MM.1S (cell line): ENCODE measurements around the gene VPS54.

Source experiments
- DNase-seq: peaks from one replicate; pipeline ENCODE4 v3.0.0-alpha.2; 2015
- H2AFZ ChIP-seq: fragments of 300-600 bp; sonication (generic); 2 replicates; pipeline ENCODE4 v1.6.0; 2016; ENCODE audit warnings: antibody characterized with exemption, low read length
- H3F3A ChIP-seq: fragments of 300-600 bp; sonication (generic); 2 replicates; pipeline ENCODE4 v1.6.1; 2016; ENCODE audit warnings: mild to moderate bottlenecking, antibody characterized with exemption, low read length, moderate library complexity, mixed read lengths; ENCODE audit not compliant: insufficient read depth
- H3K27ac ChIP-seq: fragments of 300-600 bp; sonication (generic); 2 replicates; pipeline ENCODE4 v1.5.1; 2016; ENCODE audit warnings: mild to moderate bottlenecking, low read length
- H3K27me3 ChIP-seq: fragments of 300-600 bp; sonication (generic); replicated peaks from 2 replicates; pipeline ENCODE4 v1.6.0; 2016; ENCODE audit warnings: low read length; ENCODE audit not compliant: insufficient read depth
- H3K36me3 ChIP-seq: fragments of 300-600 bp; sonication (generic); replicated peaks from 2 replicates; pipeline ENCODE4 v1.6.1; 2016; ENCODE audit warnings: mild to moderate bottlenecking, low read length, mixed read lengths; ENCODE audit not compliant: insufficient read depth
- H3K4me1 ChIP-seq: fragments of 300-600 bp; sonication (generic); 2 replicates; pipeline ENCODE4 v1.6.1; 2016; ENCODE audit warnings: low read length, mixed read lengths
- H3K4me2 ChIP-seq: fragments of 300-600 bp; sonication (generic); 2 replicates; pipeline ENCODE4 v1.6.0; 2016; ENCODE audit warnings: low read depth, low read length
- H3K4me3 ChIP-seq: fragments of 300-600 bp; sonication (generic); 2 replicates; pipeline ENCODE4 v1.5.1; 2016; ENCODE audit warnings: low read length, mixed read lengths
- H3K79me2 ChIP-seq: fragments of 300-600 bp; sonication (generic); 2 replicates; pipeline ENCODE4 v1.6.1; 2016; ENCODE audit warnings: mixed run types, low read length, mixed read lengths
- H3K9ac ChIP-seq: fragments of 300-600 bp; sonication (generic); 2 replicates; pipeline ENCODE4 v1.6.1; 2016; ENCODE audit warnings: low read length, mixed read lengths
- H3K9me2 ChIP-seq: fragments of 300-600 bp; sonication (generic); replicated peaks from 2 replicates; pipeline ENCODE4 v1.6.1; 2016; ENCODE audit warnings: mild to moderate bottlenecking, low read length, mixed read lengths; ENCODE audit not compliant: insufficient read depth
- H3K9me3 ChIP-seq: fragments of 300-600 bp; sonication (generic); replicated peaks from 2 replicates; pipeline ENCODE4 v1.6.1; 2016; ENCODE audit warnings: mild to moderate bottlenecking, low read length, mixed read lengths; ENCODE audit not compliant: insufficient read depth
- H4K20me1 ChIP-seq: fragments of 300-600 bp; sonication (generic); 2 replicates; pipeline ENCODE4 v1.6.1; 2016; ENCODE audit warnings: mild to moderate bottlenecking, low read length, moderate library complexity, mixed read lengths; ENCODE audit not compliant: insufficient read depth
- EZH2 ChIP-seq: fragments of 300-600 bp; sonication (generic); optimal IDR thresholded peaks from 2 replicates; pipeline ENCODE3; 2017; ENCODE audit warnings: low read depth, mild to moderate bottlenecking, antibody characterized with exemption, low read length, mixed read lengths
- EZH2phosphoT487 ChIP-seq: fragments of 300-600 bp; sonication (generic); IDR thresholded peaks from 2 replicates; pipeline ENCODE4 v1.6.1; 2018; ENCODE audit warnings: antibody characterized with exemption, low read length
- TF ChIP-seq, protein P1 (sequence below): fragments of 300-600 bp; sonication (generic); IDR thresholded peaks from 2 replicates; pipeline ENCODE4 v1.5.1; 2016; ENCODE audit warnings: antibody characterized with exemption, low read length, mixed read lengths

VPS54 gene

DNA sequence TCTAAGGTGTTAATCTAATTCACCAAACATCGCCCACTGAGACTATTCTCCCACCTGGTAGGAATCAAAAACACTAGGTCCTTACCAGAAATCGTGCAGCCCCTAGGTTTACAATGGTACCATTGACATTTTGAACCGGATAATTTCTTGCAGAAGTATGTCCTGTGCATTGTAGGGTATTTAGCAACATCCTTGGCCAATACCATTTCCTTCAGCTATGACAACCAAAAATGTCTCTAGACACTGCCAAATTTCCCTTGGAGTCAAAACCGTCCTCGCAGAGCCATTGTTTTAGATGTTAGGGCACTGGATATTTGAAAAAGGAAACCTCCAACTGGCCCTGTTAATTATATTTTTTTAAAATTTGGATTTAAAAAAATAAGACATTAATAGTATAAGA, 3.8 kb downstream of the VPS54 start:
- peaks cover 16% of the 10 kb centered on the region for H3K4me1 ChIP-seq
- H3K27me3 ChIP-seq = no peaks in the 10 kb centered on the region
- no peaks in the 10 kb centered on the region for H3K9me3 ChIP-seq
- H3K36me3 ChIP-seq = no peaks in the 10 kb centered on the region
- H3K79me2 ChIP-seq = peaks cover 74% of the 10 kb centered on the region
- TF ChIP-seq EZH2 (no peak), EZH2phosphoT487 (no peak)
- TF ChIP-seq, protein P1, sequence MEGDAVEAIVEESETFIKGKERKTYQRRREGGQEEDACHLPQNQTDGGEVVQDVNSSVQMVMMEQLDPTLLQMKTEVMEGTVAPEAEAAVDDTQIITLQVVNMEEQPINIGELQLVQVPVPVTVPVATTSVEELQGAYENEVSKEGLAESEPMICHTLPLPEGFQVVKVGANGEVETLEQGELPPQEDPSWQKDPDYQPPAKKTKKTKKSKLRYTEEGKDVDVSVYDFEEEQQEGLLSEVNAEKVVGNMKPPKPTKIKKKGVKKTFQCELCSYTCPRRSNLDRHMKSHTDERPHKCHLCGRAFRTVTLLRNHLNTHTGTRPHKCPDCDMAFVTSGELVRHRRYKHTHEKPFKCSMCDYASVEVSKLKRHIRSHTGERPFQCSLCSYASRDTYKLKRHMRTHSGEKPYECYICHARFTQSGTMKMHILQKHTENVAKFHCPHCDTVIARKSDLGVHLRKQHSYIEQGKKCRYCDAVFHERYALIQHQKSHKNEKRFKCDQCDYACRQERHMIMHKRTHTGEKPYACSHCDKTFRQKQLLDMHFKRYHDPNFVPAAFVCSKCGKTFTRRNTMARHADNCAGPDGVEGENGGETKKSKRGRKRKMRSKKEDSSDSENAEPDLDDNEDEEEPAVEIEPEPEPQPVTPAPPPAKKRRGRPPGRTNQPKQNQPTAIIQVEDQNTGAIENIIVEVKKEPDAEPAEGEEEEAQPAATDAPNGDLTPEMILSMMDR = no peak
- H2AFZ ChIP-seq = no peak overlapping the region
- H3F3A ChIP-seq = peaks cover 8% of the 10 kb centered on the region
- DNase-seq = no peak
- no peak overlapping the region for H3K4me3 ChIP-seq
- H3K9ac ChIP-seq = no peak overlapping the region
- H3K27ac ChIP-seq = no peak overlapping the region
- H3K9me2 ChIP-seq = no peaks in the 10 kb centered on the region
- no peak overlapping the region for H3K4me2 ChIP-seq
- H4K20me1 ChIP-seq = no peaks in the 10 kb centered on the region

- no peak overlapping the region for H3K27ac ChIP-seq
These were observed 4.6 kb downstream of the VPS54 start for GRCh38 chr2:64014628-64015027.

GRCh38 chr2:64013053-64013452, 6.2 kb downstream of the VPS54 start:
- TF ChIP-seq EZH2 (no peak), EZH2phosphoT487 (no peak)
- TF ChIP-seq, protein P1 = no peak
- H3K9ac ChIP-seq = no peak overlapping the region
- H3K27ac ChIP-seq = no peak overlapping the region
- no peaks in the 10 kb centered on the region for H3K36me3 ChIP-seq
- DNase-seq = no peak
- H3K4me1 ChIP-seq = peaks cover 7% of the 10 kb centered on the region; the same call in 1 of the 2 replicates
- H3K9me2 ChIP-seq = no peaks in the 10 kb centered on the region
- no peak overlapping the region for H3K4me2 ChIP-seq
- H3K27me3 ChIP-seq = no peaks in the 10 kb centered on the region
- H3K4me3 ChIP-seq = no peak overlapping the region
- no peaks in the 10 kb centered on the region for H3F3A ChIP-seq
- peaks cover 89% of the 10 kb centered on the region for H3K79me2 ChIP-seq
- H3K9me3 ChIP-seq = no peaks in the 10 kb centered on the region
- no peaks in the 10 kb centered on the region for H4K20me1 ChIP-seq
- no peak overlapping the region for H2AFZ ChIP-seq

More at GRCh38 chr2:64014628-64015027, 4.6 kb downstream of the VPS54 start:
- no peaks in the 10 kb centered on the region for H4K20me1 ChIP-seq
- no peaks in the 10 kb centered on the region for H3K36me3 ChIP-seq
- no peak overlapping the region for H3K9ac ChIP-seq
- H2AFZ ChIP-seq = no peak overlapping the region
- H3K4me1 ChIP-seq = peaks cover 8% of the 10 kb centered on the region
- DNase-seq = no peak
- peaks cover 81% of the 10 kb centered on the region for H3K79me2 ChIP-seq
- no peak for TF ChIP-seq EZH2
- no peak for TF ChIP-seq EZH2phosphoT487
- TF ChIP-seq, protein P1 = no peak
- H3K4me3 ChIP-seq = no peak overlapping the region
- no peak overlapping the region for H3K4me2 ChIP-seq
- no peaks in the 10 kb centered on the region for H3K9me2 ChIP-seq
- H3K27me3 ChIP-seq = no peaks in the 10 kb centered on the region
- H3F3A ChIP-seq = peaks cover 2% of the 10 kb centered on the region
- H3K9me3 ChIP-seq = no peaks in the 10 kb centered on the region

DNA sequence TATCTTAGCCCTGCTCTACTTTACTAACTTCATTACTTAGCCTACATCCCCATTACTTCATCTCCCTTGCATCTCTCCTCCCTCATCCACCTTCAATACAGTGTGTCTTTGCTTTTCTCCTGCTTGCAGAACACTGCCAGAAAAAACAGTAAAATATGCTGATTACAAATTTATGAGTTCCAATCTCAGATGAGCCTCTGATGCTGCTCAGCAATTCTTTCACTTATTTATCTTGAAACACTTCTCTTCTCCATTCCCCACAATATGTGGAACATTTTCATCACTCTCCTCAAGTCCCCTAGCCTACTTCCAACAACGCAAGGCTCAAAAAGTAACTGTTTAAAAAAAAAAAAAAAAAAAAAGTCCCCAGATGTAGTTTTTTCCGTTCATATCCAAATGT, 7.1 kb downstream of the VPS54 start:
- Histone ChIP-seq H3F3A (no peaks in the 10 kb centered on the region), H4K20me1 (no peaks in the 10 kb centered on the region), H3K4me1 (no peaks in the 10 kb centered on the region), H3K79me2 (peaks cover 89% of the 10 kb centered on the region), H3K9me2 (no peaks in the 10 kb centered on the region), H3K36me3 (no peaks in the 10 kb centered on the region), H3K9ac (no peak overlapping the region), H3K9me3 (no peaks in the 10 kb centered on the region), H3K27ac (no peak overlapping the region), H3K27me3 (no peaks in the 10 kb centered on the region), H3K4me3 (no peak overlapping the region), H2AFZ (no peak overlapping the region), H3K4me2 (no peak overlapping the region)
- TF ChIP-seq, protein P1 = no peak
- TF ChIP-seq EZH2phosphoT487 (no peak), EZH2 (no peak)
- no peak for DNase-seq
